Testis (tissue), 2 donors: Measurements from ENCODE around the gene USP44.

Experiments used
- POLR2A ChIP-seq: fragments of 450-650 bp; IDR thresholded peaks from one replicate; pipeline ENCODE4 v1.6.1; 2017; ENCODE audit warnings: antibody characterized with exemption, mild to moderate bottlenecking, moderate library complexity
- TF ChIP-seq, protein P1 (sequence below), 3 experiments: fragments of 450-650 bp in 2 of 3; fragments of 200-600 bp in 1 of 3; sonication (generic) in 1 of 3; IDR thresholded peaks; one replicate each; pipeline ENCODE4 v1.5.1; 2016 to 2019; ENCODE audit warnings: antibody characterized with exemption in 3 of 3, mild to moderate bottlenecking in 2 of 3, moderate library complexity in 1 of 3

- TF ChIP-seq, protein P1, sequence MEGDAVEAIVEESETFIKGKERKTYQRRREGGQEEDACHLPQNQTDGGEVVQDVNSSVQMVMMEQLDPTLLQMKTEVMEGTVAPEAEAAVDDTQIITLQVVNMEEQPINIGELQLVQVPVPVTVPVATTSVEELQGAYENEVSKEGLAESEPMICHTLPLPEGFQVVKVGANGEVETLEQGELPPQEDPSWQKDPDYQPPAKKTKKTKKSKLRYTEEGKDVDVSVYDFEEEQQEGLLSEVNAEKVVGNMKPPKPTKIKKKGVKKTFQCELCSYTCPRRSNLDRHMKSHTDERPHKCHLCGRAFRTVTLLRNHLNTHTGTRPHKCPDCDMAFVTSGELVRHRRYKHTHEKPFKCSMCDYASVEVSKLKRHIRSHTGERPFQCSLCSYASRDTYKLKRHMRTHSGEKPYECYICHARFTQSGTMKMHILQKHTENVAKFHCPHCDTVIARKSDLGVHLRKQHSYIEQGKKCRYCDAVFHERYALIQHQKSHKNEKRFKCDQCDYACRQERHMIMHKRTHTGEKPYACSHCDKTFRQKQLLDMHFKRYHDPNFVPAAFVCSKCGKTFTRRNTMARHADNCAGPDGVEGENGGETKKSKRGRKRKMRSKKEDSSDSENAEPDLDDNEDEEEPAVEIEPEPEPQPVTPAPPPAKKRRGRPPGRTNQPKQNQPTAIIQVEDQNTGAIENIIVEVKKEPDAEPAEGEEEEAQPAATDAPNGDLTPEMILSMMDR (IDR thresholded peaks at IDR 0.05), result no peak
- TF ChIP-seq POLR2A, result no peak
These were observed 4.8 kb downstream of the USP44 start for GRCh38 chr12:95546491-95546813.
